Skeletal muscle satellite cell (primary cell): ENCODE results near the gene FRS3.

Source experiments
- H3K27me3 ChIP-seq: 2 replicates; pipeline ENCODE4 v1.7.0; 2013; ENCODE audit warnings: low read length; ENCODE audit not compliant: control insufficient read depth, insufficient read depth
- H3K36me3 ChIP-seq: 2 replicates; pipeline ENCODE4 v1.7.0; 2013; ENCODE audit warnings: mild to moderate bottlenecking, control low read depth, low read length; ENCODE audit not compliant: insufficient read depth
- H3K4me1 ChIP-seq: 2 replicates; pipeline ENCODE4 v1.7.0; 2013; ENCODE audit warnings: low read length; ENCODE audit not compliant: control insufficient read depth, insufficient read depth
- H3K4me2 ChIP-seq: 2 replicates; pipeline ENCODE4 v1.7.0; 2013; ENCODE audit warnings: mild to moderate bottlenecking, low read length
- H3K4me3 ChIP-seq: 2 replicates; pipeline ENCODE4 v1.7.0; 2013; ENCODE audit warnings: low read length
- H3K9ac ChIP-seq: 2 replicates; pipeline ENCODE4 v1.7.0; 2013; ENCODE audit warnings: mild to moderate bottlenecking, low read depth, low read length, moderate library complexity
- H3K9me3 ChIP-seq: replicated peaks from 2 replicates; pipeline ENCODE4 v1.7.0; 2013; ENCODE audit warnings: mild to moderate bottlenecking, control low read depth, low read length

The FRS3 gene

GRCh38 chr6:41746107-41746506 is 33.6 kb downstream of the FRS3 start:
- Histone ChIP-seq H3K36me3 (no peaks in the 10 kb centered on the region), H3K9ac (no peak overlapping the region), H3K9me3 (no peaks in the 10 kb centered on the region), H3K4me2 (no peak overlapping the region), H3K4me1 (no peaks in the 10 kb centered on the region), H3K4me3 (no peak overlapping the region), H3K27me3 (peaks cover 24% of the 10 kb centered on the region)

GRCh38 chr6:41744236-41744787 is 35.4 kb downstream of the FRS3 start:
- peaks cover 28% of the 10 kb centered on the region for H3K27me3 ChIP-seq
- H3K4me3 ChIP-seq = no peak overlapping the region
- H3K9me3 ChIP-seq = no peaks in the 10 kb centered on the region
- no peaks in the 10 kb centered on the region for H3K4me1 ChIP-seq
- H3K36me3 ChIP-seq = no peaks in the 10 kb centered on the region
- H3K9ac ChIP-seq = no peak overlapping the region
- H3K4me2 ChIP-seq = no peak overlapping the region

DNA sequence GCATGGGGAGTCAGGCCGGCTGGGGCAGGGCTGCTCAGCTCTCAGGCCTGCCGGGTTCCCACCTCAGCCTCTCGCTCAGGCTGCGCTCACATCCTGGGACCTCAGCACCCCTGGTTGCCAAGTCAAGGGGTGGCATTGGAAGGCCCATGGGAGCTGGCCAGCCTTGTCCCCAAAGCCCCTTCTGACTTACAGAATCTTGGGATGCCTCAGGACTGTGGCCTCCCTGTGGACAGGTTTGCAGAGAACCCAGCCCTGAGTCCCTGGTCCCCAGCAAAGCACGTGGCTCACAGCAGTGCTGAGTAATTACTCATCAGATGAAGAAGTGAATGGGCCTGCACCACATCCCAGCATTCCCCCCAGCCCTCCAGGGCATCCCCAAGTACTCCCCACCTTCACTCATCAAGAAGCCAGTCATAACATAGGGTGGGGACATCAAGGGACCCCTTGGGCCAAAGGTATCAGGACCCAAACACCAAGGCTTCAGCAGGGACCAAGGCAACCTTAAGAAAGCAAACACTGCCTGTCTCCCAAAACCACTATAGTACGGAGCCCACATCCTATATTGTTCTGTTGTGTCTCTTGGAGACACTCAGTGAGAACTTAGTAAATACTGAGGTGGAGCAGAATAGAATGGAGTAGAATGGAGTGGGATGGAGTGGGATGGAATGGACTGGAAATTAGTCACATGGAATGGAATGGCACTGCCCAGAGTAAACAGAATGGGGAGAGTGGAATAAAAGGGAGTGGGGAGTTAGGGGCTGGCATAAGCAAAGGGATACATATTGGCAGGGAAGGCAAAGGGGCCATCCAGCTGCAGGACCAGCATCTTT is 36.1 kb downstream of the FRS3 start:
- H3K36me3 ChIP-seq = no peaks in the 10 kb centered on the region
- no peak overlapping the region for H3K4me3 ChIP-seq
- peaks cover 28% of the 10 kb centered on the region for H3K27me3 ChIP-seq
- no peaks in the 10 kb centered on the region for H3K4me1 ChIP-seq
- H3K9ac ChIP-seq = no peak overlapping the region
- no peaks in the 10 kb centered on the region for H3K9me3 ChIP-seq
- no peak overlapping the region for H3K4me2 ChIP-seq

DNA sequence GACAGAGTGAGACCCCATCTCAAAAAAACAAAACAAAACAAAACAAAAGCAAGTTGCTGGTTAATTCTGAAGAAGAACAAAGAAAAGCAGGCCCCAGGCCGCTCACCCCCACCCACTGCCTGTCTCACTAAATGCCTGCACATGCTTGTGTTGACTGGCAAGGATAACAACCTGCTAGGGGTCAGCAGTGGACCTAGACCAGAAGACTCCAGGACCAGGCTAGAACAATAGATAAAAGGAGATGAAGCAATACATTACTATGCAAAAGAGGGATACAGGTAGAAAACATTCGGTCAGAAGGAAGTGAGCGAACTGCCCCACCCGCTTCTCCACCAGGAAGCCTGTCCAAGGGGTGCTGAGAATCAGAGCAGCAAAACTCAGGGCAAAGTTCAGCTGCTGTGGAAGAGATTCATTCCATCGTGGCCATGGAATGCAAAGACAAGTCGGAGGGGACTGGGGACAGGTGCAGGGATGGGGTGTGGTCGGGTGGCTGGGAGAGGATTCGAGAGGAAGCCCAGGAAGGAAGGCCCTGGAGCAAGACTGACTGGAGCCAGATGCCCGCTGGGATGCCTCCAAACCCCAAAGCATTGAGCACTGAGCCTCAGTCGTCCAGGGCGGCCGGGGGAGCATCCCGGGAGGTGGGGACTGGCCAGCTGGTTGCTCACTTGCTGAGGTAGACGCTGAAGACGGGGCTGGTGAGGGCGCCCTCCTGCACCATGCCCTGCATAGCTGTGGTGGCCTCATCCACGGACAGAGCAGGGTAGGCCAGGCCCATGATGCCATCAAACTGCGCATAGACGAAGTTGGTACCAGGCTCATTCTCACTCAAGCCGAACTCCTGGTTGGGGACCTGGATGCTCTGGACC is 37.8 kb downstream of the FRS3 start:
- Histone ChIP-seq H3K27me3 (peaks cover 28% of the 10 kb centered on the region), H3K9me3 (no peaks in the 10 kb centered on the region), H3K4me3 (no peak overlapping the region), H3K4me2 (no peak overlapping the region), H3K9ac (no peak overlapping the region), H3K4me1 (no peaks in the 10 kb centered on the region), H3K36me3 (no peaks in the 10 kb centered on the region)

DNA sequence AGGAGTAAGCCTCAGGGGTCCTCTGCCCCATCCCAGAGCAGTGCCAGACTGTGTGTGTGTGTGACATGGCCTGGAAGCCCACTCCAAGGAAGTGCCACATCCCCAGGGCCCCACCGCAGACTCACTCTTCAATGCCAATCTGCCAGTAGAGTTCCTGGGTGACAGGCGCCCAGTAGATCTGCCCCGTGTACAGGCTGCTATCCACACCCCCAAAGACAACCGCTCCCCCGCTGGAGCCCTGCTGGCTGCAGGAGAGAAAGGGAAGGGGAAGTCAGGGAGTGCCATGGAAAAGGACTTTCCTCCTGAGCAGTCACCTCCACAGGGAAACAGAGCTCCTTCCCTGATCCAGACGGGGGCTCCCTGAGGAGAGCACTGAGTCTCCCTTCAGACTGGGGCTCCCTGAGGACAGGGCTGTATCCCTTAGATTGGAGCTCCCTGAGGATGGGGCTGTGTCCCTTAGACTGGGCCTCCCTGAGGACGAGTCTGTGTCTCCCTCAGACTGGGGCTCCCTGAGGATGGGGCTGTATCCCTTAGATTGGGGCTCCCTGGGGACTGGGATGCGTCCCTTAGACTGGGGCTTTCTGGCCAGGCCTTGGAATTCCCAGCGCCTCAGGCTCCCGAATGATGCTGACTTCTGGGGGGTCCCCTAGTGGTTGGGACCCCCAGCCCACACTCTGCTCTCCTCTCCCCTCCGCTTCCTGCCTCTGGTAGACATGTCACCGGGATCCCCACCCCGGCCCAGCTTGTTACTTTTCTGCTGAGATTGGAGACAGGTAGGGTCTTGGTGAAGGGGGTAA is 39.1 kb downstream of the FRS3 start:
- Histone ChIP-seq H3K4me1 (no peaks in the 10 kb centered on the region), H3K9ac (no peak overlapping the region)

DNA sequence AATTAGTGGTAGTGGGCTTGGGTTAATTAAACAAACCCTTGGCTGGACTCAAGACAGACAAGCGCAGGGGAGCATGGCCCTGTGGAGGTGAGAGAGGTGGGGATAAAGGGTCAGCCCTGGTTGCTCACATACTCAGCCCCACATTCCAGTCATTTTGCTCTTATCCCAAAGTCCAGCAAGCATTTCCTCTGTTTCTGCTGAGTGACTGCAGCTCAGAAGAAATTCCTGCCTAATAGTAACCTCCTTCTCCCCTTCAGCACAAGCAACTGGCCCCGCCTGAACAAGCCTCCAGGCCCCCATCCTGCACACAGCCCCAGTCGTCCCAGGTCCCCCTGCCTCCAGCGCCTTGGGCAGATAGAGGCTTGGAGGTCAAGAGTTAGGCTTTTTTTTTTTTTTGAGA is 40.7 kb downstream of the FRS3 start:
- Histone ChIP-seq H3K9ac (no peak overlapping the region), H3K4me2 (no peak overlapping the region), H3K27me3 (peaks cover 24% of the 10 kb centered on the region), H3K9me3 (no peaks in the 10 kb centered on the region), H3K36me3 (no peaks in the 10 kb centered on the region), H3K4me3 (no peak overlapping the region), H3K4me1 (no peaks in the 10 kb centered on the region)

More for the DNA sequence above, 39.1 kb downstream of the FRS3 start:
- Histone ChIP-seq H3K4me2 (no peak overlapping the region), H3K9me3 (no peaks in the 10 kb centered on the region), H3K36me3 (no peaks in the 10 kb centered on the region), H3K4me3 (no peak overlapping the region), H3K27me3 (peaks cover 26% of the 10 kb centered on the region)

GRCh38 chr6:41737591-41738130 is 42.0 kb downstream of the FRS3 start:
- Histone ChIP-seq H3K36me3 (no peaks in the 10 kb centered on the region), H3K9ac (no peak overlapping the region), H3K27me3 (peaks cover 19% of the 10 kb centered on the region), H3K9me3 (no peaks in the 10 kb centered on the region), H3K4me3 (no peak overlapping the region), H3K4me2 (no peak overlapping the region), H3K4me1 (peaks cover 13% of the 10 kb centered on the region)

GRCh38 chr6:41736800-41737555 is 42.7 kb downstream of the FRS3 start:
- Histone ChIP-seq H3K27me3 (peaks cover 19% of the 10 kb centered on the region), H3K9ac (no peak overlapping the region), H3K4me1 (peaks cover 16% of the 10 kb centered on the region), H3K4me3 (no peak overlapping the region), H3K4me2 (no peak overlapping the region), H3K36me3 (no peaks in the 10 kb centered on the region), H3K9me3 (no peaks in the 10 kb centered on the region)

- Histone ChIP-seq H3K9ac (no peak overlapping the region), H3K36me3 (no peaks in the 10 kb centered on the region), H3K27me3 (peaks cover 19% of the 10 kb centered on the region), H3K9me3 (no peaks in the 10 kb centered on the region), H3K4me3 (no peak overlapping the region), H3K4me1 (peaks cover 16% of the 10 kb centered on the region), H3K4me2 (no peak overlapping the region)
Measured at GRCh38 chr6:41736186-41736733, 43.4 kb downstream of the FRS3 start.

- H3K9ac ChIP-seq = peak within 1 kb of the TSS; percentile 57
Measured at GRCh38 chr6:41735427-41736185, 44.1 kb downstream of the FRS3 start, which contains the start of gene TFEB. Gene TFEB, minus strand, starts transcription at chr6:41735608. Its CDS starts 44,395 bp downstream, at chr6:41691213.

More at GRCh38 chr6:41735427-41736185, 44.1 kb downstream of the FRS3 start, which contains the start of gene TFEB:
- peak within 1 kb of the TSS; percentile 90 for H3K4me2 ChIP-seq
- H3K27me3 ChIP-seq = peaks cover 16% of the 10 kb centered on the region
- peak within 1 kb of the TSS; percentile 74 for H3K4me3 ChIP-seq
- peaks cover 20% of the 10 kb centered on the region for H3K4me1 ChIP-seq
- H3K9me3 ChIP-seq = no peaks in the 10 kb centered on the region
- H3K36me3 ChIP-seq = no peaks in the 10 kb centered on the region
